Vagina (tissue), 2 donors: ENCODE results near the gene ERBB4. TPM values are rescaled to one million over a fixed set of nuclear protein-coding genes. Genes with fewer than 3 reads are reported as not detected.

Experiments
- DNase-seq, 2 donors: peaks; one replicate each; pipeline ENCODE4 v3.0.0-alpha.2; 2017; ENCODE audit errors: extremely low spot score in 2 of 2
- H3K27ac ChIP-seq: fragments of 200-600 bp; sonication (generic); one replicate; pipeline ENCODE4 v1.5.1; 2019
- H3K27me3 ChIP-seq: fragments of 200-600 bp; sonication (generic); one replicate; pipeline ENCODE4 v1.5.1; 2019
- H3K36me3 ChIP-seq, 2 donors: fragments of 200-600 bp; sonication (generic); one replicate each; pipeline ENCODE4 v1.5.1; 2017 to 2019
- H3K4me1 ChIP-seq: fragments of 200-600 bp; sonication (generic); one replicate; pipeline ENCODE4 v1.5.1; 2019
- H3K4me3 ChIP-seq, 2 donors: fragments of 200-600 bp; sonication (generic); 1 replicate in 1 of 2; 2 replicates in 1 of 2; pipeline ENCODE4 v1.5.1; 2016 to 2019
- H3K9me3 ChIP-seq: fragments of 200-600 bp; sonication (generic); one replicate; pipeline ENCODE4 v1.5.1; 2019
- POLR2A ChIP-seq, 2 donors: fragments of 450-650 bp; IDR thresholded peaks; one replicate each; pipeline ENCODE4 v1.6.1; 2017; ENCODE audit warnings: antibody characterized with exemption in 2 of 2, mild to moderate bottlenecking in 2 of 2, moderate library complexity in 2 of 2
- POLR2AphosphoS5 ChIP-seq, 2 donors: sonication (generic); formaldehyde crosslinking; IDR thresholded peaks; one replicate each; pipeline ENCODE4 v1.9.0; 2017; ENCODE audit warnings: antibody characterized with exemption in 2 of 2, mild to moderate bottlenecking in 2 of 2, low read depth in 1 of 2; ENCODE audit not compliant: insufficient read depth in 1 of 2
- intact Hi-C: fragments of 100-400 bp; cut with DNase I; formaldehyde crosslinking; loops from one replicate; pipeline ENCODE4 v1.15.1; 2023
- total RNA-seq: library from RNA; depleted of rRNA; stranded (reverse); fragments of >200 nt; gene quantifications from one replicate; pipeline ENCODE4 v1.2.3, GENCODE V29; 2016
- TF ChIP-seq, protein P1 (sequence below), 3 experiments: fragments of 450-650 bp in 2 of 3; fragments of 200-600 bp in 1 of 3; sonication (generic) in 1 of 3; IDR thresholded peaks; one replicate each; pipeline ENCODE4 v1.5.1; 2017 to 2019; ENCODE audit warnings: antibody characterized with exemption in 3 of 3, mild to moderate bottlenecking in 2 of 3, moderate library complexity in 2 of 3

Gene ERBB4
- total RNA-seq, 1 donor from 2014 or later: 0.25 TPM

DNA sequence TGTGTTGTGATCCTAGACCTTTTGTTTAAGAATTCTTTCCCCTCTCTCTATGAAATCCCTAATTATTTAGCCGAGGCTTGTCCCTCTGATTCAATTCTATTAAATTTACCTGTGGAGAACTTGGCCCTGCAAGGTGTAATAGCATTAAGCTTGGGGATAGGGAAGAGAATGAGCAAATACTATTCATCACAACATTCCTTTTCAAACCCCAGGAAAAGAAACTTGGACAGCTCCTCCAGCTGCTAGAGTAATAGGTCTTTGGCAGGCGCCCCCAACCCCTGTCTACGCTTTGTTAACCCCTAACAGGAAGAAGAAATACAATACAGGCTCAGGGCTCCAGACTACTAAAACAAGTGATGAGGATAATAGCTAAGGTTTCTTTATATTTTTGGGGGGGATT, 1025.2 kb downstream of the ERBB4 start:
- intact Hi-C loops: no loop called here
- Histone ChIP-seq H3K4me1 (no peaks in the 10 kb centered on the region), H3K36me3 (no peaks in the 10 kb centered on the region), H3K4me3 (no peak overlapping the region), H3K9me3 (no peaks in the 10 kb centered on the region), H3K27ac (no peak overlapping the region), H3K27me3 (no peaks in the 10 kb centered on the region)
- DNase-seq: no peak
- TF ChIP-seq, protein P1, sequence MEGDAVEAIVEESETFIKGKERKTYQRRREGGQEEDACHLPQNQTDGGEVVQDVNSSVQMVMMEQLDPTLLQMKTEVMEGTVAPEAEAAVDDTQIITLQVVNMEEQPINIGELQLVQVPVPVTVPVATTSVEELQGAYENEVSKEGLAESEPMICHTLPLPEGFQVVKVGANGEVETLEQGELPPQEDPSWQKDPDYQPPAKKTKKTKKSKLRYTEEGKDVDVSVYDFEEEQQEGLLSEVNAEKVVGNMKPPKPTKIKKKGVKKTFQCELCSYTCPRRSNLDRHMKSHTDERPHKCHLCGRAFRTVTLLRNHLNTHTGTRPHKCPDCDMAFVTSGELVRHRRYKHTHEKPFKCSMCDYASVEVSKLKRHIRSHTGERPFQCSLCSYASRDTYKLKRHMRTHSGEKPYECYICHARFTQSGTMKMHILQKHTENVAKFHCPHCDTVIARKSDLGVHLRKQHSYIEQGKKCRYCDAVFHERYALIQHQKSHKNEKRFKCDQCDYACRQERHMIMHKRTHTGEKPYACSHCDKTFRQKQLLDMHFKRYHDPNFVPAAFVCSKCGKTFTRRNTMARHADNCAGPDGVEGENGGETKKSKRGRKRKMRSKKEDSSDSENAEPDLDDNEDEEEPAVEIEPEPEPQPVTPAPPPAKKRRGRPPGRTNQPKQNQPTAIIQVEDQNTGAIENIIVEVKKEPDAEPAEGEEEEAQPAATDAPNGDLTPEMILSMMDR (IDR thresholded peaks at IDR 0.05): no peak
- no peak for TF ChIP-seq POLR2A (IDR thresholded peaks at IDR 0.05)
- no peak for TF ChIP-seq POLR2AphosphoS5 (IDR thresholded peaks at IDR 0.05; ENCODE audit: insufficient read depth in 1 of 2, low read depth in 1 of 2)

DNA sequence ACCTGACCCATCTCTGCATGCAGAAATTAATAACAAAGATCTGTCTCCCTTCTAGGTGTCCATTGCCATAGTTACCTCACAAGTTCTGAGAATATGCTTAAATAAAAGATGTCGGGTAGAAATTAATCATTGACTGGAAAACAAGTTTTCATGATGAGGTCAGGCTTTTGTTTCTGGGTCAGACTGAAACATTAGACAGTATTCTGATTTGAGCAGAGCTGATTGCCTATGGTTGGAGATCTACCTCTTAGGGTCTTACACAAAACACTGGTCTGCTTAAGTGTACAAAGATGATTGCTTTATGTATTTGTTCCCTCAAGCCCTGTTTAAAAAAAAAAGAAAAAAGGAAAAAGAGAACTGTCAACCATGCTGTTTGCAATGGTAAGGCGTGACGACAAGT, 1025.8 kb downstream of the ERBB4 start:
- no peak overlapping the region for H3K27ac ChIP-seq
- H3K27me3 ChIP-seq: no peaks in the 10 kb centered on the region

DNA sequence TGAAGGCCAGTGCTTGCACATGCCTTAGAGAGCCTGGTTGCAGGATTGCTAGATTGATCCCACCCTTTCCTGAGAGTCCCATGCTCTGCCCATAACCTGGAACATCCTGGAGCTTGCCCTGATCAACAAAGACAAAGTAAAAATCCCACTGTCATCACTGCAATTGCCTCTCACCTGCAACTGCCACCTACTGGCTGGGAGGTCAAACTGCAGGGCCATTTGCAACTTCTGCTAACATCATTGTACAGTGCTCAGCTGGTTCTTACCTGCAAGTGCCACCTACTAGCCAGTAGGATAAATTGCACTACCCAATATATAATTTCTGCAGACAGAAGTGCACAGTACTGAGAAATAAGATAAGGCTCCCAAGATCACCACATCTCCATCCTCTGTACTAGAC, 1034.7 kb downstream of the ERBB4 start:
- no peaks in the 10 kb centered on the region for H3K4me1 ChIP-seq
- no peaks in the 10 kb centered on the region for H3K36me3 ChIP-seq
- no peaks in the 10 kb centered on the region for H3K9me3 ChIP-seq
- intact Hi-C loops: no loop called here
- H3K4me3 ChIP-seq: no peak overlapping the region
- H3K27ac ChIP-seq: no peak overlapping the region
- TF ChIP-seq POLR2AphosphoS5 (IDR thresholded peaks at IDR 0.05; ENCODE audit: insufficient read depth in 1 of 2, low read depth in 1 of 2) (no peak), POLR2A (IDR thresholded peaks at IDR 0.05) (no peak)
- TF ChIP-seq, protein P1 (IDR thresholded peaks at IDR 0.05): no peak
- no peaks in the 10 kb centered on the region for H3K27me3 ChIP-seq
- no peak for DNase-seq

More for the DNA sequence above, 1025.8 kb downstream of the ERBB4 start:
- Histone ChIP-seq H3K4me1 (no peaks in the 10 kb centered on the region), H3K9me3 (no peaks in the 10 kb centered on the region), H3K36me3 (no peaks in the 10 kb centered on the region), H3K4me3 (no peak overlapping the region)
- DNase-seq: no peak
- TF ChIP-seq POLR2A (IDR thresholded peaks at IDR 0.05) (no peak), POLR2AphosphoS5 (IDR thresholded peaks at IDR 0.05; ENCODE audit: insufficient read depth in 1 of 2, low read depth in 1 of 2) (no peak)
- TF ChIP-seq, protein P1 (IDR thresholded peaks at IDR 0.05): no peak
- intact Hi-C loops: no loop called here

DNA sequence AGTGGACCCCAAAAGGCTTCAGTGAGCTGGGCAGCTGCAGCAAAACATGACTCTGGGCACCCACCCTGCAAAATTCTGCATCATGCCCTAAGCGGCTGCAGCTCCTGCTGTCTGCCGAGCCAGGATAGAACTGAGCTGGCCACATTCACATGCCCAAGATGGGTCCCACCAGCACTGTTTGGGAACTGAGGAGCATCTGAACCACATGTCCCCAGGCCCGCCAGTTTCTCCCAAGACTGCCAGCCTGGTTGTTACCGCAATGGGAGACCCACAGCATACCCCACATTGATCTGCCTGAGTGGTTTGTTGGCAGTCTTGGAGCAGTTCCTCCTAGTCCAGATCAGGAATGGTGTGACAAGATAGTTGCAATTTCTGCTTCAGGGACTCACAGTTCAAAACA, 1035.4 kb downstream of the ERBB4 start:
- no peaks in the 10 kb centered on the region for H3K4me1 ChIP-seq
- H3K4me3 ChIP-seq: no peak overlapping the region
- TF ChIP-seq POLR2AphosphoS5 (IDR thresholded peaks at IDR 0.05; ENCODE audit: insufficient read depth in 1 of 2, low read depth in 1 of 2): no peak
- no peak for TF ChIP-seq POLR2A (IDR thresholded peaks at IDR 0.05)
- TF ChIP-seq, protein P1 (IDR thresholded peaks at IDR 0.05): no peak
- no peak for DNase-seq
- H3K9me3 ChIP-seq: no peaks in the 10 kb centered on the region
- H3K27ac ChIP-seq: no peak overlapping the region
- H3K27me3 ChIP-seq: no peaks in the 10 kb centered on the region
- intact Hi-C loops: no loop called here
- no peaks in the 10 kb centered on the region for H3K36me3 ChIP-seq

DNA sequence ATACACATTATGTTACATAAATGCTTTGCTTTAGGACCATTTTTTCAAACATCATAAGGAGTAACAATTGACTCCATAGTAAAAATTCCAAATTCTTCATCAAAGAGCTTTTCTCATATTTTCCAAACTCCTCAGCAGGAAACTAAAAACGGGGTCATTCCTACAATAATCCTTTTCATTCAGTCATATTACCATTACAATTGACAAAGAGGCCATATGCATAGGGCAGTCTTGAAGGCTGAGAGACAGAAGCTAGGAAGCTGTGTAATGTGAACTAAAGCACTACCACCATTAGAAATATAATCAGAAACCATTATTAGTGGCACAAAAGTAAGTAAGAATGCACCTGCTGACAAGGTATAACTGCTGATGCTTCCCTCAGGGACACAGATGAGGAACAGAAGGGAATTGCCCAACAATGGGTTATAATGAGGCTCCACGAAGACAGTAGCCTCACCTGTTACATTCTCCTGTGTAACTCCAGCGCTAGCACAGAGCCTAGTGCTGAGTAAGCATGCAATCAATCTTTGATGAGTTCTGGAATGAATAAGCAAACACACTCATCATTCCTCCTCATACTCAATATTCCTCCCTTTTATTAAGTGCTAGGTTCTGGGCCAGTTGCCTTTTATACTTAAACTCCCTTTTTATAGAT, 1039.9 kb downstream of the ERBB4 start:
- TF ChIP-seq POLR2A (IDR thresholded peaks at IDR 0.05) (no peak), POLR2AphosphoS5 (IDR thresholded peaks at IDR 0.05; ENCODE audit: insufficient read depth in 1 of 2, low read depth in 1 of 2) (no peak)
- TF ChIP-seq, protein P1 (IDR thresholded peaks at IDR 0.05): no peak
- H3K9me3 ChIP-seq: no peaks in the 10 kb centered on the region
- intact Hi-C loops: no loop called here
- H3K4me3 ChIP-seq: no peak overlapping the region
- no peaks in the 10 kb centered on the region for H3K27me3 ChIP-seq
- no peak overlapping the region for H3K27ac ChIP-seq
- H3K36me3 ChIP-seq: no peaks in the 10 kb centered on the region
- DNase-seq: no peak
- H3K4me1 ChIP-seq: no peaks in the 10 kb centered on the region
